Measurements from ENCODE around the gene IKBKG.

GRCh38 chrX:154542723-154543424 lies 4.5 kb upstream of the IKBKG start:
- TF ChIP-seq POLR2AphosphoS5 (IDR thresholded peaks at IDR 0.05; ENCODE audit: borderline replicate concordance, low read depth, low read length) (no peak), EZH2 (IDR thresholded peaks at IDR 0.05) (no peak), FOXP2 (optimal IDR thresholded peaks at IDR 0.05; ENCODE audit: control extremely low read depth, extremely low read length, insufficient read depth) (no peak)
